Activated T-cell treated with anti-CD3 and anti-CD28 coated beads, Interleukin-2, amount 50 U/mL, for 4 hours (primary cell): ENCODE measurements around the gene HOXD10. TPM values are rescaled to one million over a fixed set of nuclear protein-coding genes. Genes with fewer than 3 reads are reported as not detected.

Experiments
- ATAC-seq, 2 donors: fragments of 200-7000 bp; cut with Tn5 transposase; one replicate each; pipeline ENCODE4 v1.10.0; 2021
- DNase-seq: peaks from one replicate; pipeline ENCODE4 v3.0.0-alpha.2; 2020
- H3K27me3 Mint-ChIP-seq: one replicate; pipeline ENCODE4 v1.8.0; 2021; ENCODE audit warnings: low read depth, mixed read lengths
- H3K36me3 Mint-ChIP-seq: one replicate; pipeline ENCODE4 v1.8.0; 2022; ENCODE audit warnings: mixed read lengths; ENCODE audit not compliant: insufficient read depth
- H3K4me1 Mint-ChIP-seq: one replicate; pipeline ENCODE4 v1.8.0; 2021; ENCODE audit warnings: low read depth, mixed read lengths
- H3K4me3 Mint-ChIP-seq: one replicate; pipeline ENCODE4 v1.8.0; 2021; ENCODE audit warnings: mild to moderate bottlenecking, moderate library complexity, mixed read lengths
- H3K9me3 Mint-ChIP-seq: one replicate; pipeline ENCODE4 v1.8.0; 2021; ENCODE audit warnings: mixed read lengths
- total RNA-seq, 3 donors: library from RNA; stranded (reverse); gene quantifications; one replicate each; pipeline ENCODE4 v1.2.1, GENCODE V29; 2021

Gene HOXD10
- total RNA-seq, 3 donors from 2014 or later, result not detected

- no peak for DNase-seq
- no peak for ATAC-seq
- Mint-ChIP-seq H3K36me3 (peaks cover 2% of the 10 kb centered on the region), H3K4me3 (no peak overlapping the region), H3K9me3 (peaks cover 4% of the 10 kb centered on the region), H3K27me3 (peaks cover 82% of the 10 kb centered on the region), H3K4me1 (peaks cover 24% of the 10 kb centered on the region)
These were observed 16.8 kb downstream of the HOXD10 start for GRCh38 chr2:176133389-176133788.

- H3K27me3 Mint-ChIP-seq, result peaks cover 82% of the 10 kb centered on the region
- no peak for DNase-seq
- peaks cover 21% of the 10 kb centered on the region for H3K4me1 Mint-ChIP-seq
- no peak for ATAC-seq
- peaks cover 5% of the 10 kb centered on the region for H3K9me3 Mint-ChIP-seq
- H3K36me3 Mint-ChIP-seq, result peaks cover 2% of the 10 kb centered on the region
- H3K4me3 Mint-ChIP-seq, result no peak overlapping the region
These were observed 17.5 kb downstream of the HOXD10 start for GRCh38 chr2:176134035-176134434.

- Mint-ChIP-seq H3K36me3 (peaks cover 2% of the 10 kb centered on the region), H3K9me3 (peaks cover 8% of the 10 kb centered on the region), H3K4me1 (peaks cover 22% of the 10 kb centered on the region), H3K27me3 (peaks cover 88% of the 10 kb centered on the region), H3K4me3 (no peak overlapping the region)
- ATAC-seq, result no peak
- no peak for DNase-seq
These were observed 18.5 kb downstream of the HOXD10 start for GRCh38 chr2:176135035-176135440.

GRCh38 chr2:176136374-176137251 lies 20.0 kb downstream of the HOXD10 start:
- peaks cover 91% of the 10 kb centered on the region for H3K27me3 Mint-ChIP-seq
- H3K4me1 Mint-ChIP-seq, result peaks cover 24% of the 10 kb centered on the region
- no peak overlapping the region for H3K4me3 Mint-ChIP-seq
- peaks cover 2% of the 10 kb centered on the region for H3K36me3 Mint-ChIP-seq
- H3K9me3 Mint-ChIP-seq, result peaks cover 4% of the 10 kb centered on the region
- DNase-seq (no peak), ATAC-seq (no peak)

- Mint-ChIP-seq H3K27me3 (peaks cover 92% of the 10 kb centered on the region), H3K9me3 (peaks cover 4% of the 10 kb centered on the region), H3K36me3 (peaks cover 2% of the 10 kb centered on the region), H3K4me3 (no peak overlapping the region), H3K4me1 (peaks cover 21% of the 10 kb centered on the region)
- no peak for ATAC-seq
- no peak for DNase-seq
These were observed 20.6 kb downstream of the HOXD10 start for GRCh38 chr2:176137252-176137580.

GRCh38 chr2:176137906-176138305 lies 21.3 kb downstream of the HOXD10 start:
- peaks cover 92% of the 10 kb centered on the region for H3K27me3 Mint-ChIP-seq
- no peak overlapping the region for H3K4me3 Mint-ChIP-seq
- no peak for DNase-seq
- H3K9me3 Mint-ChIP-seq, result peaks cover 4% of the 10 kb centered on the region
- H3K4me1 Mint-ChIP-seq, result peaks cover 18% of the 10 kb centered on the region
- no peak for ATAC-seq
- H3K36me3 Mint-ChIP-seq, result peaks cover 2% of the 10 kb centered on the region

GRCh38 chr2:176138526-176138922 lies 21.9 kb downstream of the HOXD10 start:
- ATAC-seq (no peak), DNase-seq (no peak)
- H3K36me3 Mint-ChIP-seq, result peaks cover 2% of the 10 kb centered on the region
- peaks cover 4% of the 10 kb centered on the region for H3K9me3 Mint-ChIP-seq
- peaks cover 18% of the 10 kb centered on the region for H3K4me1 Mint-ChIP-seq
- H3K27me3 Mint-ChIP-seq, result peaks cover 92% of the 10 kb centered on the region
- no peak overlapping the region for H3K4me3 Mint-ChIP-seq

GRCh38 chr2:176138923-176139660 lies 22.5 kb downstream of the HOXD10 start:
- no peak for ATAC-seq

GRCh38 chr2:176139661-176140512 lies 23.3 kb downstream of the HOXD10 start:
- peaks cover 4% of the 10 kb centered on the region for H3K9me3 Mint-ChIP-seq
- H3K36me3 Mint-ChIP-seq, result peaks cover 2% of the 10 kb centered on the region
- ATAC-seq (no peak), DNase-seq (no peak)
- peaks cover 89% of the 10 kb centered on the region for H3K27me3 Mint-ChIP-seq
- no peak overlapping the region for H3K4me3 Mint-ChIP-seq
- peaks cover 18% of the 10 kb centered on the region for H3K4me1 Mint-ChIP-seq

More at GRCh38 chr2:176138923-176139660, 22.5 kb downstream of the HOXD10 start:
- H3K27me3 Mint-ChIP-seq, result peaks cover 92% of the 10 kb centered on the region
- no peak overlapping the region for H3K4me3 Mint-ChIP-seq
- peaks cover 2% of the 10 kb centered on the region for H3K36me3 Mint-ChIP-seq
- DNase-seq, result no peak
- H3K9me3 Mint-ChIP-seq, result peaks cover 4% of the 10 kb centered on the region
- peaks cover 18% of the 10 kb centered on the region for H3K4me1 Mint-ChIP-seq

- Mint-ChIP-seq H3K27me3 (peaks cover 89% of the 10 kb centered on the region), H3K36me3 (no peaks in the 10 kb centered on the region), H3K4me1 (peaks cover 13% of the 10 kb centered on the region), H3K9me3 (peaks cover 4% of the 10 kb centered on the region), H3K4me3 (no peak overlapping the region)
- ATAC-seq (peak; percentile 89 to 94), DNase-seq (peak; percentile 57)
These were observed 24.1 kb downstream of the HOXD10 start for GRCh38 chr2:176140513-176141317.

GRCh38 chr2:176142281-176142680 lies 25.7 kb downstream of the HOXD10 start:
- Mint-ChIP-seq H3K27me3 (peaks cover 93% of the 10 kb centered on the region), H3K36me3 (no peaks in the 10 kb centered on the region), H3K4me3 (no peak overlapping the region), H3K9me3 (peaks cover 4% of the 10 kb centered on the region), H3K4me1 (peaks cover 12% of the 10 kb centered on the region)
- DNase-seq, result no peak
- no peak for ATAC-seq

- ATAC-seq (no peak), DNase-seq (no peak)
- peaks cover 7% of the 10 kb centered on the region for H3K4me1 Mint-ChIP-seq
- peaks cover 92% of the 10 kb centered on the region for H3K27me3 Mint-ChIP-seq
- no peaks in the 10 kb centered on the region for H3K36me3 Mint-ChIP-seq
- H3K9me3 Mint-ChIP-seq, result no peaks in the 10 kb centered on the region
- H3K4me3 Mint-ChIP-seq, result no peak overlapping the region
These were observed 28.7 kb downstream of the HOXD10 start for GRCh38 chr2:176145085-176145969.

GRCh38 chr2:176146101-176146500 lies 29.5 kb downstream of the HOXD10 start:
- H3K36me3 Mint-ChIP-seq, result no peaks in the 10 kb centered on the region
- DNase-seq, result no peak
- H3K27me3 Mint-ChIP-seq, result peaks cover 93% of the 10 kb centered on the region
- no peak overlapping the region for H3K4me3 Mint-ChIP-seq
- no peak for ATAC-seq
- H3K9me3 Mint-ChIP-seq, result no peaks in the 10 kb centered on the region
- H3K4me1 Mint-ChIP-seq, result peaks cover 5% of the 10 kb centered on the region
